ENCODE data around the gene ULK1.
"Not testable (repeated sequence)": the region's sequence is repeated elsewhere in the genome, so short reads cannot be mapped to it uniquely, and the experiment has no call there.

The ULK1 gene

DNA sequence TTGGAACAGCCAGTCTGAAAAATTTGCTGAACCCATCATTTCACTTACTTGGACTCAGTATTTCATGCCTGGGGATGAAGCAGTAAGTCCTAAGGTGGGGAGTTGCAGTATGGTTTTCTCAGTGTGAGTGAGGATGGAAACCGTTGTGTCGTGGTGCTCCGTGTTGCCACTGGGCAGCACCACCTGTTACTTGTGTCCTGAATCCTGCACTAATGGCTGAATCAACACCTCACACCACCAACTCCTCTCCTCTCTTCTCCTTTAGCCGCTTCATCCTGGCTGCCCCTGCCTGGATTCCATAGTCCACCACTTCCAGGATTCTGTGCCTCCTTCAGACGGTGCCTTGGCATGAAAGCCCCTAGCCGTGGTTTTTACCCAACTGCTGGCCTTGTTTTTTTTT, 52.3 kb downstream of the ULK1 start:
- no peak for DNase-seq

DNA sequence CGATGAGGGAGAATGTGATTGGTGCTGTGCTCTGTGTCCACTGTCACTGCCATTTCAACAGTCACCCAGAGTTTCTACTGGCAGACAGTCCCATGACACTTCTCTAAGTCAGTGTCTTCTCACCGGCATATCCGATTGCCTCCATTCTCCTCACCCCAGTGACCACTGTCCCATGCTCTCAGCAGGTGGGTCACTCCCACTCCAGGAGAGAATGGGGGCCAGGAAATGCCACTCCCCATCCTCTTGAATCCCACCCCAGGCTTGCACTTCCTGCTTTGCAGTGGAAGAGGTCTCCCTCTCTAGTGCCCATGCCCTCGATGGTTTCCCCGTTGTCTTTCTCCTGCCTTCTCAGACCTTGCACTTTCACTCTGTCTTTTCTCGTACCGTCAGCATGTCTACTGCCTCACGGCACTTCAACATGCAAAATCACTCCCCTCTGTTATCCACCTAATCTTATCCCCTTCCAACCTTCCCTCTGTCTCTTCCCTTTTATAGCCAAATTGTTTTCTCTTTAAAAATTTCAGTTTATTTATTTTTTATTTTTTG, 53.1 kb downstream of the ULK1 start:
- peak; percentile 40 for DNase-seq

DNA sequence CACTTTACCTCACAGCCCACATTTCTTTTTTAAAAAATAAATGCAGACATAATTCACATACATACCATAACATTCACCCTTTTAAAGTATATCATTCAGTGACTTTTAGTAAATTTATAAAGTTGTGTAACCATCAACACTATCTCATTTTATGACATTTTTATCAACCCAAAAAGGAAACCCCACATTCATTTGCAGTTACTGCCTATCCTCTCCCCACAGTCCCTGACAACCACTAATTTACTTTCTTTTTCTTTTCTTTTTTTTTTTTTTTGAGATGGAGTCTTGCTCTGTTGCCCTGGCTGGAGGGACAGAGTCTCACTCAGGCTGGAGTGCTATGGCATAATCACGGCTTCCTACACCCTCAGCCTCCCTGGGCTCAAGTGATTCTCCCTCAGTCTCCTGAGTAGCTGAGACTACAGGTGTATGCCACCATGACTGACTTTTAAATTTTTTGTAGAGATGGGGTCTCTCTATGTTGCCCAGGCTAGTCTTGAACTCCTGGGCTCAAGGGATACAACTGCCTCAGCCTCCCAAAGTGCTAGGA, 53.8 kb downstream of the ULK1 start:
- DNase-seq, result no peak

DNA sequence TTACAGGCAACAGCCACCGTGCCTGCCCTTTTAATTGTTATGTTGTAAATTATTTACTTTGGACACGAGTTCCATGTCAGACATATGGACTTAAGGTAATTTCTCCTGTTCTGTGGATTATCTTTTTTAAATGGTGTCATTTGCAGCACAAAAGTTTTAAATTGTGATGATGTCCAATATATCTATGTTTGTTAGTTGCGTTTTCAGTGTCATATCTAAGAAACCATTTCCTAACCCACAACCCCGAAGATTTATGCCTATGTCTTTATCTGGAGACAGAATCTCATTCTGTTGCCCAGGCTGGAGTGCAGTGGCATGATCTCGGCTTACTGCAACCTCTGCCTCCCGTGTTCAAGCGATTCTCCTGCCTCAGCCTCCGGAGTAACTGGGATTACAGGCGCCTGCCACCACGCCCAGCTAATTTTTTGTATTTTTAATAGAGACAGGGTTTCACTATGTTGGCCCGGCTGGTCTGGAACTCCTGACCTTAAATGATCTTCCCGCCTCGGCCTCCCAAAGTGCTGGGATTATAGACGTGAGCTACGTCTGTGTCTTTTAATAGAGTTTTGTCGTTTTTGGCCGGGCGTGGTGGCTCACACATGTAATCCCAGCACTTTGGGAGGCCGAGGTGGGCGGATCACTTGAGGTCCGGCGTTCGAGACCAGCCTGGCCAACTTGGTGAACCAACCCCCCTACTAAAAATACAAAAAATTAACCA, 54.5 kb downstream of the ULK1 start:
- peak; percentile 44 for DNase-seq

DNA sequence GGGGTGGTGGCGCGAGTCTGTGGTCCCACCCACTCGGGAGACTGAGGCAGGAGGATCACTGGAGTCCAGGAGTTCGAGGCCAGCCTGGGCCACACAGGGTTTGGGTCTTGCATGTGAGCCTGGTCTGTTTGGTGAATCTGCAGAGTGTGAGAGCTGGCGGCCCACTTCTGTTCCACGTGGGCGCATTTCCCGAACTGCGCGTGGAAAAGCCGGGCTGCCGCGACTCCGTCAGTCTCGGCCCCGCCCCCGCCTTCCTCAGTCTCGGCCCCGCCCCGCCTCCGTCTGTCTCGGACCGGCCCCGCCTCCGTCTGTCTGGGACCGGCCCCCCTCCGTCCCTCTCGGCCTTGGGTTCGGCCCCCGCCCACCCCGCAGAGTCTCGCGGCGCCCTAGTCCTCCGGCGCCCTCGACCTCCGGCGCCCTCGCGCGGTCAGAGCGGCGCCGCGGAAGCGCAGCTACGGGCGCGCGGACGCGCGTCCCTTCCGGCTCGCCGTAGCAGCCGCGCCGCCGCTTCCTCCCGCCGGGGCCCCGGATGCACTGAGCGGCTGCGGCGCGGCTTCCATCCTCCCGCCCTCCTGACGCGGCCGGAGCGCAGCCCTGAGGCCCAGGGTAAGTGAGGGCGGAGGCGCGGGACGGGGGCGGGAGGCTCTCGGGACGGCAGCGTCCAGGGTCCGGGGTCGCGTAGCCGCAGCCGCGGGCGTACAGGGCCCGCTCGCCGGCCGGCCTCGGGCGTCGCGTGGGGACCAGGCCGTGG, 55.2 kb downstream of the ULK1 start, which contains the start of gene EP400:
Gene EP400, plus strand, starts transcription at position 512 of the 751 bp plus-strand sequence. CDS start 10,678 bp downstream, outside the sequence.
- peak; percentile 98 for DNase-seq

DNA sequence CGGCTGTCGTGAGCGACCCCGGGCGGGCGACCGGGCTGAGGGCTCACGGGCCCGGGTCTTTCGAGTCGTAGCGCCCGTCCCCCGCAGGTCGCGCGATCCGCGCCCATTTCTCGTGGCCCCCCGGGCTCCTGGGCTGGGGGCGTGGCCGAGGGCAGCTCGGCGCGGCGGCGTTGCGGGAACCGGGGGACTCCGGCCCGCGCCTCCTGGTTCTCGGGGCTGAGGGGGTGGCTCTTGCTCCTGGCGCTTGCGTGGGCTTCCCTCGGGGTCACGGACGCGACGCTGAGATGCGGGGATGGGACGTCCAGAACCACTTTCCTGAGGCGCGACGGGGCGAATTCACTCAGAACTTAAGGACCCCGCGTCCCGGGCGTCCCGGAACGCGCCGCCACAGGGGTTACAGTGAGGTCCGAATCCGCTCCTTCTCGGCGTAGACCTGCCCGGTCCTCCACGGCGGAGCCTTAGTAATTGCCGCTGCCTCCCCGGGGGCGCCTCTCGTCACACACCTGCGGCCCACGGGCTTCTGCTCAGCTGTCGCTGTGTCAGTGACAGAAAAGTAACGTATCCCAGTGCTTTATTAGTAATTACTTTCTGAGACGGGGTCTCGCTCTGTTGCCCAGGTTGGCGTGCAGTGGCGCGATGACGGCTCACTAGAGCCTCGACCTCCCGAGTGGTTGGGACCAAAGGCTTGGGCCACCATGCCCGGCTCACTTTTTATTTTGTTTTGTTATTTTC, 55.9 kb downstream of the ULK1 start:
- DNase-seq, result peak; percentile 63

DNA sequence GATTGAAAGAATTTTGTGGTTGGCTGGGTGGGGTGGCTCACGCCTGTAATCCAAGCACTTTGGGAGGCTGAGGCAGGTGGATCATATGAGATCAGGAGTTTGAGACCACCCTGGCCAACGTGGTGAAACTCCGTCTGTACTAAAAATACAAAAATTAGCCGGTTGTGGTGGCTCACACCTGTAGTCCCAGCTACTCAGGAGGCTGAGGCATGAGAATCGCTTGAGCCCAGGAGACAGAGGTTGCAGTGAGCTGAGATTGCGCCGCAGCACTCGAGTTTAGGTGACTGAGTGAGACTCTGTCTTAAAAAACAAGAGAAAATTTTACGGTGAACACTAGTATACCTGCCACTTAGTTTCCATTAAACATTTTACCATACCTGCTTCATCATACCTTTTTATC, 59.4 kb downstream of the ULK1 start:
- DNase-seq, result not testable (repeated sequence)

DNA sequence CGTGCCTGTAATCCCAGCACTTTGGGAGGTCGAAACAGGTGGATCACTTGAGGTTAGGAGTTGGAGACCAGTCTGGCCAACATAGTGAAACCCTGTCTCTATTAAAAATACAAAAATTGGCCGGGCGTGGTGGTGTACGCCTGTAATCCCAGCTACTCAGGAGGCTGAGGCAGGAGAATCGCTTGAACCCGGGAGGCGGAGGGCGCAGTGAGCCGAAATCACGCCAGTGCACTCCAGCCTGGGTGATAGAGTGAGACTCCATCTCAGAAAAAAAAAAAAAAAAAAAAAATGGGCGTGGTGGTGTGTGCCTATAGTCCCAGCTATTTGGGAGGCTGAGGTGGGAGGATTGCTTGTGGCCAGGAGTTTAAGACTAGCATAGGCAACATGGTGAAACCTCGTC, 60.0 kb downstream of the ULK1 start:
- not testable (repeated sequence) for DNase-seq

DNA sequence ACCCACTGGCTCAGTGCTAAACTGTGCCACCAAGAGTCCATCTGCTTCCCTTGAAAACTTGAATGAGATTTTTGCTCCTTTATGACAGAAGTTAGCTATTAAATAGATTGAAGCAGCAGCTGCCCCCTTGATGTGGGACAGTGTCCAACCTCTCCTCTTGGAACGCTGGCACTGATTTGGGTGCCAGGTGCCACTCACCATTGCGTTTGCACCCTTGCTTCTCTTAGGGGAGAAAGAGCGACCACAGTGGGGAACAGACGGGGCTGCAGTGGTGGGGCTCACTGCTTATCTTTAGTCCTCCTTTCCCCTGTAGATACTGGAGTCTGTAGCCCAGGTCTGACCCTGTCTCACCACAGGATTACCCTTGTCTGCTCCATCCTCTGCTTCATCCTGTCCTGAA, 64.7 kb downstream of the ULK1 start:
- no peak for DNase-seq

DNA sequence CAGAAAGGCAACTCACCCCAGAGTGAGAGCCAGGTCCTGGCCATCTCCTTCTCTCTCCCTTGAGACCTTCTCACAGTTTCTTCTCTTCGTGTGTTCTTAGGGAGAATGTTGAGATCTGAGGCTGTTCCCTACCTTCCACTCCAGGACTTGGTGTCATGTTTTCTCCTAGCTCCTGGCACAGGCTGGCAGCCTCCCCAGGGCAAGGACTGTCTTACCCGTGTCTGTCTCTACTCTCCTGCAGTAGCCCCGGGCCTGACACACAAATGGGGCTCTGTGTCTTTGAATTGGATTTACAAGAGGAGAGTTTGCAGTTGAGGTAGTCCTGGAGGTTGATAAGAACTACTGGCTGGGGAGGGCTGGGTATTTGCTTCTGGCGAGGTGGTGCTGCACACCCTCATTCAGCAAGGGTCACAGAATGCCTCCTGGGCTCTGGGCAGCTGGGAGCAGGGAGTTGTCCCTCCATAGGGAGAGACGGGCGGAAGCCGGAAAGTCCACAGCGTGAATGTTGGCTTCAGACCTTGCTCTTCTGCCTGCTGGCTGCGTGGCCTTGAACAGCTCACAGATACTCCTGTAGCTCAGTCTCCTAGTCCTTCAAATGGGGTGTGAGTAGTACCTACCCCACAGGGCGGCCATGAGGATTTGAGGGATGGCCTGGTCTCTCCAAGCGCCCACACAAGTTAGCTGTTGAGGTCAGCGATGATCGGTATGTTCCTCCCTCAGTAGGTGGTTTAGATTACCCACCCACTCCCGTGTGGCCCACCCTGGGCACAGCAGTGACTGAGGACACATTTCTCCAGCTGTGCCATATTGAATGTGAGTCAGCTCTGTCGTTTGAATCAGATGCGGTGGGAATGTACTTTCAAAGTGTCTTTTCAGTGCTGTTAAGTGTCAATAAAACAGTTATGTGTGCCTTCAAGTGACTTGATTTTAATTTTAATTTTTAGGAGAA, 65.5 kb downstream of the ULK1 start:
- no peak for DNase-seq

DNA sequence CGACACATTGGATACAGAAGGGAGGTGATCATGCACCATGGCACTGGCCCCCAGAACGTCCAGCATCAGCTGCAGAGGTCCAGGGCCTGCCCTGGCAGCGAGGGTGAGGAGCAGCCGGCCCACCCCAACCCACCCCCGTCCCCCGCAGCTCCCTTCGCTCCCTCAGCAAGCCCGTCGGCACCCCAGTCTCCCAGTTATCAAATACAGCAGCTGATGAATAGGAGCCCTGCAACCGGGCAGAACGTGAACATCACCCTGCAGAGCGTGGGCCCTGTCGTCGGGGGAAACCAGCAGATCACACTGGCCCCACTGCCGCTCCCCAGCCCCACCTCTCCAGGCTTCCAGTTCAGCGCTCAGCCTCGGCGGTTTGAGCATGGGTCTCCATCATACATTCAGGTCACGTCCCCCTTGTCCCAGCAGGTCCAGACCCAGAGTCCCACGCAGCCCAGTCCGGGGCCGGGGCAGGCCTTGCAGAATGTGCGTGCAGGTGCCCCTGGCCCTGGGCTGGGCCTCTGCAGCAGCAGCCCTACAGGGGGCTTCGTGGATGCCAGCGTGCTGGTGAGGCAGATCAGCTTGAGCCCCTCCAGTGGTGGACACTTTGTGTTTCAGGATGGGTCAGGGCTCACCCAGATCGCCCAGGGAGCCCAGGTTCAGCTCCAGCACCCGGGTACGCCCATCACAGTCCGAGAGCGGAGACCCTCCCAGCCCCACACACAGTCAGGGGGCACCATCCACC, 66.3 kb downstream of the ULK1 start:
- not testable (repeated sequence) for DNase-seq

DNA sequence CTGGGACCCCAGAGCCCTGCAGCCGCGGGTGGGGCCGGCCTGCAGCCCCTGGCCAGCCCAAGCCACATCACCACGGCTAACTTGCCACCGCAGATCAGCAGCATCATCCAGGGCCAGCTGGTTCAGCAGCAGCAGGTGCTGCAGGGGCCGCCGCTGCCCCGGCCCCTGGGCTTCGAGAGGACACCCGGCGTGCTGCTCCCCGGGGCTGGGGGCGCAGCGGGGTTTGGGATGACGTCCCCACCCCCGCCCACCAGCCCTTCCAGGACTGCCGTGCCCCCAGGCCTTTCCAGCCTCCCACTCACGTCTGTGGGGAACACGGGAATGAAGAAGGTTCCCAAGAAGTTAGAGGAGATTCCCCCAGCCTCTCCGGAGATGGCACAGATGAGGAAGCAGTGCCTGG, 66.9 kb downstream of the ULK1 start:
- DNase-seq, result not testable (repeated sequence)

DNA sequence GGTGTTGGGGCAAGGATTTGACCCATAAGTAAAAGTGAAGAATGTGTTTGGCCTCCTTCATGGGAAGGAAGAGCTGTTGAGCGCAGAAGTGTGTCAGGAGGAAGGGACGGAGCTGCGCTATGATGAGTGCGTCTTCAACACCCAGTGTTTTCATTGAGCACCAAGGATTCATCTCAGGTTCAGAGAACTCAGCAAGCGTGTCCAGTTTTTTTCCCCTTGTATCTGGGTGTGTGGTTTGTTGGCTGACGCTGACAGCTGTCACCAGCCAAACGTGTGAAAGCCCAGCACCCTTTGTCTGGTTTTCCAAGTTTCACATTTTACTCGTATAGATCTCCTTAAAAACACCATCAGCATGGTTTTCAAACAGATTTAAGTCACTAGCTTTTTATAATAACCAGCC, 67.6 kb downstream of the ULK1 start:
- no peak for DNase-seq

DNA sequence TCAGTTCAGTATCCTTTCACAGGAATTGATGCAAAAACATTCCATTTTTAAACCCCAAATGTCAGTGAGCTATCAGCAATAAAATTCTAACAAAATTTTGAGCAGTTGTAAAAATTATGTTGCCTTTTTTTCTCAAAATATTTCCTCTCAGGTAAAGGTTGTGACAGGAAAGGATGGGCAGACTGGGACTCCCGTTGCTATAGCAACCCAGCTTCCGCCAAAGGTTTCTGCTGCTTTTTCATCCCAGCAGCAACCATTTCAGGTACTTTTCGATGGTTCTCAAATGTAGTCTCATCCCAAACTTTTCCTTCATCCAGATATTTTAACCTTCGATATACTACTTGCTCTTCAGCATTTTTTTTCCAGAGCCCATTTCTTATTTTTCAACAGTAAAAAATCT, 69.0 kb downstream of the ULK1 start:
- DNase-seq, result no peak

DNA sequence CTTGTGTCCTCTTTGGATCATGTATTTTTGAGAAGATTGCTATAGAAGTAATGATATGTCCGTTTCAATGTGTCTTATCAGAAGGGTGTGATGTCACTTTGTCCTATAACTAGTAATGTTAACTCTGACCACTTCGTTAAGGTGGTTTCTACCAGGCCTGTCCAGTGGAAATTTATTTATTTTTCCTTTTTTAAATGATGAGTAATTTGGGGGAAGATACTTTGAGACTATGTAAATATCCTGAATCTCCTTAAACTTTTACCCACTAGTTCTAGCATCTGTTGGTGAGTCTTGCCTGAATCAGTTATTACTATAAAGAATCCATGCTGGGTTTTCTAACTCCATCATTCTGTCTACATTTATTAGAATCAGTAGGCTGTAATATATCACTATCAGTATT, 70.7 kb downstream of the ULK1 start:
- DNase-seq, result no peak

DNA sequence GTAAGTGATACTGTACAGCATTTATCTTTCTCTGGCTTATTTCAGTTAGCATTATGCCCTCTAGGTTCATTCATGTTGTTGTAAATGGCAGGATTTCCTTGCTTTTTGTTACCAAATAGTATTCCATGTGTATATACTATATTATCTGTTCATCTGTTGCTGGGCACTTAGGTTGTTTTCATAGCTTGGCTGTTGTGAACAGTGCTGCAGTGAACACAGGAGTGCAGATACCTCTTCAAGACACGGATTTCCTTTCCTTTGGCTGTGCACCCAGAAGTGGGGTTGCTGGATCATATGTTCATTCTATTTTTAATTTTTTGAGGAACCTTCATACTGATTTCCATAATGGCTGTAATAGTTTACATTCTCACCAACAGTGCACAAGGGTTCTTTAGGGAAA, 76.8 kb downstream of the ULK1 start:
- DNase-seq, result no peak

All from NCI-H69 (cell line).